HL-60 (cell line): ENCODE results near the gene RSPO1.

Experiments used
- DNase-seq, 2 experiments: peaks; one replicate each; pipeline ENCODE4 v3.0.0-alpha.2; 2010 to 2020; ENCODE audit warnings: low read depth in 1 of 2, low spot score in 1 of 2
- H3K27ac ChIP-seq: fragments of 250-450 bp; sonication (Bioruptor Pico); replicated peaks from 2 replicates; pipeline ENCODE4 v1.5.1; 2020; ENCODE audit warnings: mild to moderate bottlenecking, moderate library complexity
- H3K27me3 ChIP-seq: fragments of 250-450 bp; sonication (Bioruptor Pico); 2 replicates; pipeline ENCODE4 v1.5.1; 2021; ENCODE audit warnings: mild to moderate bottlenecking, moderate library complexity; ENCODE audit not compliant: insufficient read depth, poor library complexity, severe bottlenecking
- H3K4me3 ChIP-seq: replicated peaks from 2 replicates; pipeline ENCODE4 v1.5.1; 2011; ENCODE audit warnings: mild to moderate bottlenecking, control low read depth, low read length; ENCODE audit not compliant: insufficient read depth
- GABPA ChIP-seq: IDR thresholded peaks from 2 replicates; pipeline ENCODE4 v1.6.1; 2012; ENCODE audit warnings: low read depth
- POLR2AphosphoS5 ChIP-seq: IDR thresholded peaks from 2 replicates; pipeline ENCODE4 v1.6.1; 2012; ENCODE audit warnings: low read depth
- SPI1 ChIP-seq: IDR thresholded peaks from 2 replicates; pipeline ENCODE4 v1.6.1; 2012; ENCODE audit warnings: low read depth, mild to moderate bottlenecking, borderline replicate concordance
- TF ChIP-seq, protein P1 (sequence below): IDR thresholded peaks from 2 replicates; pipeline ENCODE4 v1.6.1; 2012; ENCODE audit warnings: low read depth; ENCODE audit not compliant: insufficient replicate concordance
- TF ChIP-seq, protein P2 (sequence below): IDR thresholded peaks from one replicate; pipeline ENCODE4 v1.5.1; 2011; ENCODE audit warnings: low read length, control low read depth, inconsistent platforms; ENCODE audit not compliant: insufficient read depth

RSPO1 gene

DNA sequence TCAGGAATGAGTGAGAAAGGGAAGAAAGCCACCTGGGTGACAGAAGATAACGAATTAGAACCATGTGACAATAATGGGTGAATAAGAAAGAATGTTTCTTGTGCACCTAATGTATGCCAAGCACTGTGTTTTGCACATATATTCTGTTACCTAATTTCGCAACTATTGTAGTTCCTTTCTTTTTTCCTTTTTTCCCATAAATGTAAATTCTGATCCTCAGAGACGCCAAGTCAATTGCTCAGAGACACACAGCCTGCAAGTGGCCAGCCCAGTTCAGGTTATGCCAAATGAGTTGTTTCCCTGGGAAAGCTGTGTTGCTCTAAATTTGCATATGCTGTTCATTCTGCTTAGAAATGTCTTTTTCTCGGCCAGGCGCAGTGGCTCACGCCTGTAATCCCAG, 1.7 kb upstream of the RSPO1 start:
- TF ChIP-seq GABPA (no peak), POLR2AphosphoS5 (no peak), SPI1 (no peak)
- TF ChIP-seq, protein P1, sequence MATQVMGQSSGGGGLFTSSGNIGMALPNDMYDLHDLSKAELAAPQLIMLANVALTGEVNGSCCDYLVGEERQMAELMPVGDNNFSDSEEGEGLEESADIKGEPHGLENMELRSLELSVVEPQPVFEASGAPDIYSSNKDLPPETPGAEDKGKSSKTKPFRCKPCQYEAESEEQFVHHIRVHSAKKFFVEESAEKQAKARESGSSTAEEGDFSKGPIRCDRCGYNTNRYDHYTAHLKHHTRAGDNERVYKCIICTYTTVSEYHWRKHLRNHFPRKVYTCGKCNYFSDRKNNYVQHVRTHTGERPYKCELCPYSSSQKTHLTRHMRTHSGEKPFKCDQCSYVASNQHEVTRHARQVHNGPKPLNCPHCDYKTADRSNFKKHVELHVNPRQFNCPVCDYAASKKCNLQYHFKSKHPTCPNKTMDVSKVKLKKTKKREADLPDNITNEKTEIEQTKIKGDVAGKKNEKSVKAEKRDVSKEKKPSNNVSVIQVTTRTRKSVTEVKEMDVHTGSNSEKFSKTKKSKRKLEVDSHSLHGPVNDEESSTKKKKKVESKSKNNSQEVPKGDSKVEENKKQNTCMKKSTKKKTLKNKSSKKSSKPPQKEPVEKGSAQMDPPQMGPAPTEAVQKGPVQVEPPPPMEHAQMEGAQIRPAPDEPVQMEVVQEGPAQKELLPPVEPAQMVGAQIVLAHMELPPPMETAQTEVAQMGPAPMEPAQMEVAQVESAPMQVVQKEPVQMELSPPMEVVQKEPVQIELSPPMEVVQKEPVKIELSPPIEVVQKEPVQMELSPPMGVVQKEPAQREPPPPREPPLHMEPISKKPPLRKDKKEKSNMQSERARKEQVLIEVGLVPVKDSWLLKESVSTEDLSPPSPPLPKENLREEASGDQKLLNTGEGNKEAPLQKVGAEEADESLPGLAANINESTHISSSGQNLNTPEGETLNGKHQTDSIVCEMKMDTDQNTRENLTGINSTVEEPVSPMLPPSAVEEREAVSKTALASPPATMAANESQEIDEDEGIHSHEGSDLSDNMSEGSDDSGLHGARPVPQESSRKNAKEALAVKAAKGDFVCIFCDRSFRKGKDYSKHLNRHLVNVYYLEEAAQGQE, result no peak
- TF ChIP-seq, protein P2, sequence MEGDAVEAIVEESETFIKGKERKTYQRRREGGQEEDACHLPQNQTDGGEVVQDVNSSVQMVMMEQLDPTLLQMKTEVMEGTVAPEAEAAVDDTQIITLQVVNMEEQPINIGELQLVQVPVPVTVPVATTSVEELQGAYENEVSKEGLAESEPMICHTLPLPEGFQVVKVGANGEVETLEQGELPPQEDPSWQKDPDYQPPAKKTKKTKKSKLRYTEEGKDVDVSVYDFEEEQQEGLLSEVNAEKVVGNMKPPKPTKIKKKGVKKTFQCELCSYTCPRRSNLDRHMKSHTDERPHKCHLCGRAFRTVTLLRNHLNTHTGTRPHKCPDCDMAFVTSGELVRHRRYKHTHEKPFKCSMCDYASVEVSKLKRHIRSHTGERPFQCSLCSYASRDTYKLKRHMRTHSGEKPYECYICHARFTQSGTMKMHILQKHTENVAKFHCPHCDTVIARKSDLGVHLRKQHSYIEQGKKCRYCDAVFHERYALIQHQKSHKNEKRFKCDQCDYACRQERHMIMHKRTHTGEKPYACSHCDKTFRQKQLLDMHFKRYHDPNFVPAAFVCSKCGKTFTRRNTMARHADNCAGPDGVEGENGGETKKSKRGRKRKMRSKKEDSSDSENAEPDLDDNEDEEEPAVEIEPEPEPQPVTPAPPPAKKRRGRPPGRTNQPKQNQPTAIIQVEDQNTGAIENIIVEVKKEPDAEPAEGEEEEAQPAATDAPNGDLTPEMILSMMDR, result no peak
- peaks cover 64% of the 10 kb centered on the region for H3K27me3 ChIP-seq
- no peak overlapping the region for H3K4me3 ChIP-seq
- H3K27ac ChIP-seq, result no peak overlapping the region
- DNase-seq, result no peak

DNA sequence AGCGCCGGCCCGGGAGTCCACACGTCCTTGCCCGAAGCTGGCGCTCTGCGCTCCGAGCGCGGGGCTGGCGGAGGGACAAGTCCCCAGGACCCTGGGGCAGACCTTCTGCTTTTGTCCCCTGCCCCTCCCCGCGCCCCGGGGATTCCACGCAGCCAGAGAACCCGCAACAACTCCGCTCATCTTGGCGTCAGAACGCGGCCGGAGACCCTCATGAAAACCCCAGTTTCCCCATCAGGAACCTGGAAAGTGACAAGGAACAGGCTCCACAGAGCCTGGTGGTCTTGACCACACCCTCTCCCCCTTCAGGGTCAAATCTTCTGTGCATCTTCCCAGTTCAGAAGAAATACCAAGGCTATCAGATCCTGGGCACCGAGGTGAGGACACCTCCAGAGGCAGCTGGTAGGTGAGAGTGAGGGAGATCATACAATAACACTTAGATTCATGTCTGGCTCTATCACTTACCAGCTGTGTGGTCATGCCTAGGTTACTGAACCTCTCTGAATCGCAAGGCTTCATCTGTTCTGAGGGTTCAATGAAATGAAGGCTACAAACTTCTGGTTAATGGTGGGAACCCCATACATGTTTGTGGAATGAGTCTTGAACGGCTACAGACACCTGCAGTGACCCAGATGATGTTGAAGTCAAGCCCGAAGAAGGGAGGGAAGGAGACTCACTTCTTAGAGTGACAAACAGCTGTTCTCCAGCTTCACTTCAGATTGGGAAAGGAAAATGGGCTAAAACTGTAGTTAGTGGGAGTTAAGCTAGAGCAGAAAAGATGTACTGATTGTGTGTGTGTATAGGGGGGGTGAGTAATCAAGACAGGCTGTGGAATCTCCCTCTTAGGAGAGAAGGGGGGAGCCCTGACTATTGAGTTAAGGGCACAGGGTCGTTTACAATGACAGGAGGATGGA, 555 bp upstream of the RSPO1 start:
- no peak for DNase-seq
- H3K4me3 ChIP-seq, result no peak overlapping the region
- TF ChIP-seq POLR2AphosphoS5, result no peak
- no peak for TF ChIP-seq GABPA
- TF ChIP-seq, protein P1, result no peak
- TF ChIP-seq SPI1, result no peak
- TF ChIP-seq, protein P2, result no peak
- no peak overlapping the region for H3K27ac ChIP-seq
- peaks cover 76% of the 10 kb centered on the region for H3K27me3 ChIP-seq

DNA sequence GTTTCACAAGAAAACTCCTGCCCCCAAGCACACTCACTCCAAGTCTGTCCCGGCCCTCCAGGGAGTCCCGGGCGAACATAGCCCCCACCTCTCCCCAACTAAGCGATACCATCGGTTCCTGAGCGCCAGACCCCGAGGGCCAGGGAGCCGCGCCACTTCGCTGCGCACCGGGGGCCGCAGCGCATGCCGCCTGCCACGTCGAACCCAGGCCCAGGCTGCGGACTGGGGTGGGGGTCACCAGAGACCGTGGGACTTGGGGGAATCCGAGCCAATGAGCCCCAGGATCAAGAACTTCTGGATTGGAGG, 801 bp downstream of the RSPO1 start:
- Histone ChIP-seq H3K27me3 (peaks cover 89% of the 10 kb centered on the region), H3K4me3 (no peak overlapping the region)
- TF ChIP-seq, protein P1, result no peak
- TF ChIP-seq SPI1 (no peak), GABPA (no peak)

More for the DNA sequence above, 801 bp downstream of the RSPO1 start:
- H3K27ac ChIP-seq, result no peak overlapping the region
- no peak for DNase-seq
